Activated T-helper 9 cell treated with anti-CD3 and anti-CD28 coated beads, Interleukin-2, amount 50 U/mL, for 16 hours (primary cell): Measurements from ENCODE around the gene EPC1.
"Not testable (repeated sequence)": the region's sequence is repeated elsewhere in the genome, so short reads cannot be mapped to it uniquely, and the experiment has no call there.

Experiments used
- DNase-seq: peaks from one replicate; pipeline ENCODE4 v3.0.0-alpha.2; 2020; ENCODE audit warnings: low read depth

EPC1 gene

DNA sequence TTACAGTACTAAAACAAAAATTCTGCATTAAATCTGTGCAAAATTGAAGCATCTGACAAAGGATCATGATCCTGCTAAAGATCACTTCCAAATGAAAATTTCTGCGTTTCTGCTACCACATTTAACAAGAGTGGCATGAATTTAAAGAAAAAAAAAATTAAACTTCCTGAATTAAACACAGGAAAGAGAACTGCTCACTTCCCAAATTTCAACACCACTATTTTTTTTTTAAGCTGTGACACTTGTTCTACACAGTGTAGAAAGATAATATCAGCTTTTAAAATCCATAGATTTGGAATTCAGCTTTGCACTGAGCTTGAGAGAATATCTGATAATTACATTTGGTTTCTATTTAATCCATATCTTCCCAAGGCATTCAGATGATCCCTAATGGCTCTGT is 73.6 kb downstream of the EPC1 start:
- DNase-seq = no peak

DNA sequence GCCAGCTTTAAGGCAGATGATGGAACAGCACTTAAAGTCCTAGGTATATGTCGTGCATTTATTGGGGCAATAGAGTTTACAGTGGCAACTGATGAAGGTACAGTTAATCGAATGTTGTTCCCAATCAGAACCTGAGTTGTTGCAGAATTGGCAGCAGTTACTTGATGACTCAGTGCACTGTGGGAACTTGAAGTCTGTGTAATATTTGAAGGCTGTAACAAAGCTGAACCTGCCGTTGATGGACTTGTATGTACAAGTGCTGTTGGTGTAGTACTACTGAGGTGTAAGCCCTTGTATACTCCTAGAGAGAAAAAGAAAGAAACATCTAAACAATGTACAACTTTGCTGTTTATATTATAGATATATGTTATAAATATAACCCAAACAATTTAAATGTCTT is 75.3 kb downstream of the EPC1 start:
- no peak for DNase-seq

DNA sequence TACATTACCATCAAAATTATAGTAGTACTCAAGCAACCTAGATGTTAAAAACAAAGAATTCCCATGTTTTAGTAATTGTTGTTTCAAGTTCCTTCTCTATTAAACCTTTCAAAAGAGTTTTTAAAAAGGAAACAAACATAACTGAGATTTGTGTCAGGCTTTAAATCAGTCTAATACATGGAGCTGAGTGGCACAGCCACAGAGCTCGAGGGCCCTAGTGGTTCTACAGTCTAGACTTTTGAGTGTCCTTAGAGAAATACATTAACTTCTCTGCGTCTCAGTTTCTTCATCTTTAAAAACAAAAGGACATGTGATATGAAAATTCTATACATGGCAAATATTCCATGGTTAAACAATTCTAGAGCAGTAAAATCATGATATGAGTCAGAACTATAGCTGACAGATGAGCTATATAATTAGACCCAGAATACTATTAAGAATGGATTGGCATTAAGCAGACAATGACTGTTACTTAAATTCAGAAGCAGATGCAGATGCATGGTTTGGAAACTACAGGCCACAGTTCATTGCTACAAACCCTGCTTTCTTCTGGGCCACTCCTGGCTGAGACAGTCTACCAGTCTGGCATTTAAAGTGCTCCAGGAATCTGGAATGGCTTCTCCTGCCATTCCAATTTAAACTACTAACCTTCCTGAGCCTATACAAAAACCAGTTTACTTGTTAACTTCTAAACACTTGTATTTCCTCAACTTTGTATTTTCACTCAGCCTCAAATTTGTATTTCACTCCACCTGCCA is 77.4 kb downstream of the EPC1 start:
- DNase-seq = no peak

DNA sequence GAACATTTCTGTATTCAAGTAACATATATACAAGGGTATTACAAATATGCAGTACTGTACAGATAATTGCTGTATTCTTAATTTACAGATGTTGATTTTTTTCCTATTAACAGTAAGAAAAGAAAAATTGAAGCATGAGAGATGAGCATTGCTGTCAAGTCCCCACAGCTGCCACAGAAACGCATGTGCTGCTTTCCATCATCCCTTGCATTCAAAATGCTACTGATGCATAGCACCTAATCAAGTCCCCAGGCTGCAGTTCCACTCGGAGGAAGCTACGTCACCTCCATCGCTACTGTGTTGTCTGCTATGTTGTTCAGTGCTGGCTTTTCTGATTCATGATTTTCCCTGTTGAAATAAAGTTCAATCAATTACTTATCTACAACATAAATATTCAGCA is 78.2 kb downstream of the EPC1 start:
- DNase-seq = no peak

DNA sequence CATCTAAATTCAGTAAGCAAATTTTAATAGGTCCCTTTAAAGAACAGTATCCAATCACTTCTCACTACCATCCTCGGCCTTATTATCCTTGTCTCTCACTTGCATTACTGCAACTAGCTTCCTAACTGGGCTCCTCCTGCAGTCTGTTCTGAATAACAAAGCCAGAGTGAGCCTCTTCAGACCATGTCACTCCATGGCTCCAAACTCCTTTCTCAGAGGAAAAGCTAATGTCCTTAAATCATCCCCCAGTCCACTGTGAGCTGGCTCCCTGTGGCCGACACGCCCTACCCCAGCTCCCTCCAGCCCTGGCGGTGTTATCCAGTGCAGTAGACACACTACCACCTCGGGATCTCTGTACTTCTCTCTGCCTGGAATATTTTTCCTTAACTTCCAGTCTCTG is 80.0 kb downstream of the EPC1 start:
- DNase-seq = no peak

DNA sequence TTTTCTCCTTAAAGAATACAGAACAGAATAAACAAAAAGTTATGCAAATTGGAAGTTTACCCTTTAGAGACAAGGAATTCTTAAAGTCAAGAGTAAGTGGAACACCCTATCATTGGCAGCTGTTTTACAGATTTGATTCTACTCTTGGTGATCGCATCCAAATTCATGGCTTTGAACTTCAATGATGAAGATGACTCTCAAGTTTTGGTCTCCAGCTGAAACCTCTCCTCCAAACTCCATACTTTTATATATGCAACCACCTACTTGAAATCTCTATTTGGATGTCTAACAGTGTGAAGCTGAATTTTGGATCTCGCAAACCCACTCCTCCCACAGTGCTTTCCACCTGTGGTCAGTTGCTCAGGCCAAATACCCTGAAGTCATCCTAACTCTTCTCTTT is 80.4 kb downstream of the EPC1 start:
- no peak for DNase-seq

DNA sequence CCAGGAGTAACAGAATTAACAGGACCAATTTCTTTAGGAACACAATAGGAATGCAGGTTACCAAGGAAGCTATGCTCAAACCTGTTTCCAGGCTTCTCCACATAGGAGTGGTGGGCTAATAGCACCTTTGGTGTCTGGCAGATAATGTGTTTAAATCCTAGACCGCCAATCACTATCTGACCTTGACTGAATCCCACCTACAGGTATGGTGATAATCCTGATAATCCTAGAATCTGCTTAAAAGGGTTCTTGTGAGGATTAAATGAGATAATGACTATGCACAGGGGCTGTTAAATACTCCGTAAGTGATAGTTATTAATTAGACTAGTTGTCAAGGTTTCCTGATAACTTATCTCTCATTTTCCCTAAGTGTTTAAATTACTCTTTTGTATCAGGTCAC is 81.2 kb downstream of the EPC1 start:
- no peak for DNase-seq

DNA sequence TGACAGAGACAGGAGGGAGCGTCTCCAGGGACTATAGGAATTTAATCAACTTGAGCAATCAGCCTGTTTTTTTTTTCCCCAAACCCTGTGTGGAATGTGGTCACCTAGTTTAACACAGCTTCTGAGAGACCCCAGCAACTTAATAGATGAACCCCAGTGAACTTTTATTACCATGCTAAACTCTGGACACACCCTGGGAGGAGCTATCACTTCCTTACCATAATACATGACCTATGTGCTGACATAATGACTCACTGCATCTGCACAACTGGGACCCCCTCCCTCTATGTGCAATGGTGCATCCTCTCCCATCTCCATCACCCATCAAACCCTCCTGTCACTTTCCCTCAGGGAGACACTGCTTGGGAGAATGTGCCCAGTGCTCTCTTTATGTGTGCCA is 83.7 kb downstream of the EPC1 start:
- no peak for DNase-seq

DNA sequence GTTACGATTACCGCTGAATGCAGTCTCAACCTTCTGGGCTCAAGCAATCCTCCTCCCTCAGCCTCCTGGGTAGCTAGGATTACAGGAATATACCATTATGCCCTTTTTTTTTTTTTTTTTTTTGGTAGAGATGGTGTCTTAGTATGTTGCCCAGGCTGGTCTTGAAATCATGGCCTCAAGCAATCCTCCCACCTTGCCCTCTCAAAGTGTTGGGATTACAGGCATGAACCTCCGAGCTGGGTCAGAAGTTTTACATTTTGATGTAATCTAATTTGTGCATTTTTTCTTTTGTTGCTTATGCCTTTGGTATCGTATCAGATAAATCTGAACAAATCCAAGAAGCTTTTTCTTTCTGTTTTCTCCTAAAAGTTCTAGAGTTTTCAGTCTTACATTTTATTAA is 87.4 kb downstream of the EPC1 start:
- DNase-seq = no peak

DNA sequence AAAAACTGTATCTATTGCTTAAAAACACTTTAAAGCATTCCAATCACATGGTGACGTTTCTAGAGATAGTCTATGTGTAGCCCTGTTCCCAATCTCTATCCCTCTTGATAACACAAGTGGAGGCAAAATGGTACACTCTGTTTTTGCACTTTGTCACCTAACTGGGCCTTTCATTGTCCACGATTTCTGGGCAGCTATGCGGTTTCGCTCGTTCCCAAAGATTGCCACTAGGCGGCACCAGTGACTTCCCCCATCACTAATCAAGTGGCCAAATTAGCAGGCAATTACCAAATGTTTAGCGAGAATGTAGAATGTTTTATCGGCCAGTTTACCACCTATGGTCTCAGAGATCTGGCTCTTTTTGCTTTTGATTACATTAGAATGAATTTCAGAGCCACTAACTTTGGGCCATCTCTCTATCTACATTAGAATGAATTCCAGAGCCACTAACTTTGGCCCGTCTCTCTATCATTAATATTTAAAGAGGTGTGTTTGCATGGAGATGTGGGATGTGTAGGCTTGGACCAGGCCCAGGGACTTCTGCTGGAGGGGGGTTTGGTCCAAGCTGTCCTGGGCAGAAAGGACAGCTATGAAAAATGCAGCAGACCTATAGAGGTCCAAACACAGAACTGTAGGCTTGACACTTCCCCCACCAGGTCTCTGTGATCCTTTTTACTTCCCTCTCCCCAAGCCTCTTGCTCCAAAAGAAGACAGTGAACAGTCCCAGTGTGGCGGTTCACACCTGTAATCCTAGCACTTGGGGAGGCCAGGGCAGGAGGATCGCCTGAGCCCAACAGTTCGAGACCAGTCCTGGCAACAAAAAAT is 90.1 kb downstream of the EPC1 start:
- DNase-seq = peak; percentile 46

DNA sequence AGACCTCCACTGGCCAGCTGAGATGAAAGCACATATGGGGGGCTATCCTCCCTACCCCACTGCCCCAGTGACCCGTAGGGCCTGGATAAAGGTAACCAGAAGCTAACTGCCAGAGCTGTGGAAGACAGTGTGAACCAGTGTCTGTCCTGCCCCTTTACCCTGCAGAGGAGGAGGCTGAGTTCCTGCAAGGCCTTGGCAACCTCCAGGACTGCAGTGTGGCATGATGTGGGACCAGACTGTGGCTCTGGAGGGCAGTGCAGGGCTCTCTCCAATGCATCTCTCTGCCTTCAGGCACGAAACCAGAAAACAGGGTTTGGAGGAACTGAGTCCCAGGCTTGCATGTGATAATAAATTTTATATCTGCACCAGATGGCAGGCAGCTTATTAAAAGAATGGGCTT is 93.1 kb downstream of the EPC1 start:
- no peak for DNase-seq

DNA sequence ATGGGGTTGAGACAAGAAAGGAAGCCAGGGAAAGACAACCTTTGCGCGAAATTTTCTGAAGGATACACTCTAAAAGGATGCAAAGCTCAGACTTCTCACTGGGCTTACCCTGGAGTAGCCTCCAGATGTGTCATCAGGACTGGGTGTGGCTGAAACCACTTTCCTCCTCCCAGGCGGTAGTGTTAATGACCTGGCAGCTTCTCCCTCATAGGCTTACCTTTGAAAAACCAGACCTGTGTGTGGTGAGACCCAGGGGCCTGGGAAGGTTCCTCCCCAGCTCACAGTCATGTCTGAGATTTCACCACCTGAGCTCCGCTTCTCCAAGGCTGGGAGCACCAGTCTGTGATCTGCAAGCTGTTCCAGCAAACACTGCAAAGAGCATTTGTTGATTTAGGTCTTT is 93.7 kb downstream of the EPC1 start:
- no peak for DNase-seq

DNA sequence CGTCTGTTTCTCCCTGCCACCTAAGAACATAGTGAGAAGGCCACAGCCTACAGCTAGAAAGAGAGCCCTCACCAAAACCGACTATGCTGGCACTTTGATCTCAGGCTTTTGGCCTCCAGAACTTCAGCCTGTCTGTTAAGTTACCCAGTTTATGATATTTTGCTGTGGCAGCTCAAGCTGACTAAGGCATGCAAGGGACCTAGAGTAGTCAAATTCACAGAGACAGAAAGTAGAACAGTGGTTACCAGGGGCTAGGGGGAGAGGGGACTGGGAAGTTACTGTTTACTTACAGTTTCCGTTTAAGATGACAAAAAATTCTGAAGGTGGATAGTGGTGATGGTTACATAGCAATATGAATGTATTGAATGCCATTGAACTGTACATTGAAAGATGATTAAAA is 96.5 kb downstream of the EPC1 start:
- DNase-seq = not testable (repeated sequence)

DNA sequence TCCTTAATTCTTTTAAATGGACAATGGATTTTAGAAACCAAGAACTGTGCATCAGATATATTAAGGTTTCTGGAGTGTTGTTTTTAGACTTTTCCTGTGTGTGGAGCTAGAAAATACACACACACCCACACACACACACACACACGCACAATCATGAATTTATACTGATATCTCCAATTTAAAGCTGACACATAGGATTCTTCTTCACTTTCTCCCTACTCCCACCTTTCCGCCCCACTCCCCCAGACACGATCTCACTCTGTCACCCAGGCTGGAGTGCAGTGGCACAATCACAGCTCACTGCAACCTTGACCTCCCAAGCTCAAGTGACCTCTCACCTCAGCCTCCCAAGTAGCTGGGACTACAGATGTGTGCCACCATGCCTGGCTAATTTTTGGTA is 100.3 kb downstream of the EPC1 start:
- no peak for DNase-seq

DNA sequence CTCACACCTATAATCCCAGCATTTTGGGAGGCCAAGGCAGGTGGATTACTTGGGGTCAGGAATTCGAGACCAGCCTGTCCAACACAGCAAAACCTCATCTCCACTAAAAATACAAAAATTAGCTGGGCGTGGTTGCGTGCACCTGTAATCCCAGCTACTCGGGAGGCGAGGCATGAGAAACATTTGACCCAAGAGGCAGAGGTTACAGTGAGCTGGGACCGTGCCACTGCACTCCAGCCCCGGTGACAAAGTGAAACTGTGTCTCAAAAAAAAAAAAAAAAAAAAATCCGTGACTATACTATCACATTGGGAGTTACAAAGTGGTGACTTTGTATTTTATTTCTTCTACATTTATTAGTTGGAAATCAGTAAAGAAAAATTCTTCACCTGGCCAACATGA is 101.2 kb downstream of the EPC1 start:
- no peak for DNase-seq

DNA sequence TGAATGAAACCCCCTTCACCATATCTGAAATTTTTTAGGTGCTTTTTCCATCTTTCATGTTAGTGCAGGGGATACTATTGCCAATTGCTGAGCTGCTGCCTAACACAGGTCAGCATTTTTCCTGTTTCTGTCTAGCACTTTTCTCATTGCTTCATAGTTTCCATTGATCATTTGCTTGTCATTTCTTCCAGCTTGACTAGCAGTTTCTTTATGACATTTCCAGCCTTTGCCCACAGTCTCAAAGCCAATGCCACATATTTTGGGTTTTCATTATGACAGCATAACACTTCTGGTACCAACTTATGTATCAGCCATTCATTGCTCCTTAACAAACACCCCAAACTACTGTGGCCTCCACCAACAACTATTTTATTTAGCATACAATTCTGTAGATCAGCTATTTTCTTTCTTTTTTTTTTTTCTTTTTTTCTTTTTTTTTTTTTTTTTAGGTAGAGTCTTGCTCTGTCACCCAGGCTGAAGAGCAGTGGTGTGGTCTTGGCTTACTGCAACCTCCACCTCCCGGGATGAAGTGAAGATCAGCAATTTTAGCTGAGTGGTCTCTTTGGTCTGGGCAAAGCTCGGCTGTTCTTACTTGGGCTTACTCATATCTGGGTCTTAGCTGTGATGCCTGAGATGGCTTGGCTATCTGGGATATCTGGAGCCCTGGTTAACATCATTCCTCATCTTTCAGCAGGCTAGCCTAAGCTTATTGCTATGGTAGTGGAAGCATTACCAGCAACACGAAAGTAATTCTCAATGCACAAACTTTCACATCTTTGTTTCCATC is 102.3 kb downstream of the EPC1 start:
- no peak for DNase-seq

DNA sequence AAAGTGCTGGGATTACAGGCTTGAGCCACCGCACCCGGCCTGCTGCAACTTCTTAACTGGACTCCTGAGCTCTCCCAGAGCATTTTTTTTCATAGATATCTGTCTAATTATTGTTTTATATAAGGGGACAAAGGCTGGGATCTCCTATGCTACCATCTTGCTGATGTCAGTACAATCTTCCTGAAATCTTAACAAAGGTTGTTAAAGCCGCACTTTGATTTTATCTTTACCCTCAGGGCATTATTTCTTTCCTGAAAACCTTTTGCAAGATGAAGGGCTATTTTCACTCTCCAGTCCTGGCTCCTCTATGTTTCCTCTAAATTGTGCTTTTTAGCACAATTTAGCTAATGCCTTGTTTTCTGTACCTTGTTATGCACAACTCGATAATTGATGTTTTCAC is 102.9 kb downstream of the EPC1 start:
- DNase-seq = no peak

DNA sequence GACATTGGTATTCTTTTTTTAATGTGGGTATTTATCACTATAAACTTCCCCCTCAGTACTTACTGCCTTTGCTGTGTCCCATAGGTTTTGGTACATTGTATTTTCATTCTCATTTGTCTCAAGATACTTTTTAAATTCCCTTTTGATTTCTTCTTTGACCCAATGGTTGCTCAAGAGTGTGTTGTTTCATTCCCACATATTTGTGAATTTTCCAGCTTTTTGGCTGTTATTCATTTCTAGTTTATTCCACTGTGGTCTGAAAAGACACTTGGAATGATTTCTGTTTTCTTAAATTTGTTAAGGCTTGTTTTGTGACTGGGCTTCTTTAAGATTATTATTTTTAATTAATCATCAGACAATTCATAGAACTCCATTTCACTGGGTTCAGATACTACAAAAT is 105.0 kb downstream of the EPC1 start:
- no peak for DNase-seq

DNA sequence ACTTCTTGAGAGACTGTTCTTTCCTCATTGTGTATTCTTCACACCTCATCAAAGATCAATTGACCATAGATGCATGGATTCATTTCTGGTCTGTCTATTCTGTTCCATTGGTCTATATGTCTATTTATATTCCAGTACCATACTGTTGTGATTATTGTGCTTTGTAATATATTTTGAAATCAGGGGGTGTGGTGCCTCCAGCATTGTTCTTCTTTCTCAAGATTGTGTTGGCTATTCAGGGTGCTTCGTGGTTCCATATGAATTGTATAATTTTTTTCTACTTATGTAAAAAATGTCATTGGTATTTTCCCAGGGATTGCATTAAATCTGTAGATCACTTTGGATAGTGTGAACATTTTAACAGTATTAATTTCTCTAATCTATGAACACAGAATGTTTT is 106.5 kb downstream of the EPC1 start:
- DNase-seq = no peak

DNA sequence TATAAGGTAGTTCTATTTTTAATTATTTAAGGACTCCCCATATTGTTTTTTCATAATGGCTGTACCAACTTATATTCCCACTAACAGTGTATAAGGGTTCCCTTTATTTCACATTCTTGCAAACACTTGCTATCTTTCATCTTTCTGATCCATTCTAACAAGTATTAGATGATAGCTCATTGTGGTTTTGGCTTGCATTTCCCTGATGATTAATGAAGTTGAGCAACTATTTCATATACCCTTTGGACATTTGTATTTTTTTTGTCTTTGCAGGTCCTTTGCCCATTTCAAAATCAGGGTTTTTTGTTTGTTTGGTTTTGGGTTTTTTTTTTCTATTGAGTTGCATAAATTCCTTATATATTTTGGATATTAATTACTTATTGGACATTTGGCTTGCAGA is 107.2 kb downstream of the EPC1 start:
- DNase-seq = no peak

DNA sequence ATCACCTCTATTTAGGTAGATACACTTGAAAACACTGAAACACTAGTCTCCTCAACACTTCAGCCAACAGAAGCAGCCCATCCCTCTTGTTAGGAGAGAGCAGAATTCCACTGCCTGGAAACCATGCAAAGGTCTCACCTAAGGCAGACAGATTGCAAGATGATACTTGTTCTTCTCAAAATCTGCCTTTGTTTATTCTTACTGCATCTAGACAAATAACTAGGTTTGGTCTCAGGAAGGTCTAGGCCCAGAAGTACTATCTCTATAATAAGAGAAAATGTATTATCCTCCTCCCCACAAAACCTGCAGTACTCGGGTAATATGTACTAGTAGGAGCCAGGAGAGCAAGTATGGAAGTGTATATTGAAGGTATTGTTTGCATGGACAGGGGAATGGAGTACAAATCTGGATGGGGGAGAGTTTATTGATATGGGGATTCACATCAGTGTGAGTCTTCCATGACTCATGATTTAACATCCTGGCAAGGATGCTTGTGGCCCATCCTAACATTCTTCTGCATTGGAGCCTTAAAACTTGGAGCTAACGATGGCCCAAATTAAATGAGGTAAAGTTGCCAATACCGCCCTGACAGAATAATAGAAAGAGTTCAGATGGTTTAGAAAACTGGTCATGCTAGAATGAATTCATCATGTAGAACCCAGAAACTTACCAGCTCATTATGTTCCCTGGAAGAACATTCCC is 109.2 kb downstream of the EPC1 start:
- DNase-seq = no peak

DNA sequence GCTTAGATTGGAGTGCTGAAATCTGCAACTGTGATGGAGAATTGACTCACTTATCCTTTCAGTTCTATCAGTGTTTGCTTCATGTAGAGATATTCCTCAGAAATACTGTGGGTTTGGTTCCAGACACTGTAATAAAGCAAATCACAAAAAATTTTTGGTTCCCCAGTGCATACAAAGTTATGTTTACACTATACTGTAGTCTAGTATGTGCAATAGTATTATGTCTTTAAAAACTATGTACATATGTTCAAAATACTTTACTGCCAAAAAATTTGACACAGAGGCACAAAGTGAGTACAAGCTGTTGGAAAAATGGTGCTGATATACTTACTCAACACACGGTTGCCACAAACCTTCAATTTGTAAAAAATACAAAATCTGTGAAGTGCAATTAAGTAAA is 112.5 kb downstream of the EPC1 start:
- DNase-seq = no peak
